Non-pigmented ciliary epithelial cell (primary cell): ENCODE measurements around the gene TRIM51.
"Not testable (repeated sequence)": the region's sequence is repeated elsewhere in the genome, so short reads cannot be mapped to it uniquely, and the experiment has no call there.

ENCODE experiments used
- DNase-seq: peaks from one replicate; pipeline ENCODE4 v3.0.0-alpha.2; 2010; ENCODE audit warnings: low read depth

Gene TRIM51

GRCh38 chr11:55882997-55883396 lies at the start of gene TRIM51:
Gene TRIM51, plus strand, starts transcription at chr11:55883297. Its CDS starts 2,132 bp downstream, at chr11:55885429.
- not testable (repeated sequence) for DNase-seq

- no peak for DNase-seq
These were observed 44.6 kb upstream of the TRIM51 start, which contains the start of gene OR5D16 for GRCh38 chr11:55838452-55838851. Gene OR5D16, plus strand, starts transcription at chr11:55838752. Its CDS starts 0 bp downstream, at chr11:55838752.

GRCh38 chr11:55847453-55847852 lies 35.6 kb upstream of the TRIM51 start:
- DNase-seq: no peak

- DNase-seq: no peak
These were observed 34.1 kb upstream of the TRIM51 start for GRCh38 chr11:55849037-55849436.

- no peak for DNase-seq
These were observed 31.0 kb upstream of the TRIM51 start for GRCh38 chr11:55852141-55852540.

- no peak for DNase-seq
These were observed 28.4 kb upstream of the TRIM51 start for GRCh38 chr11:55854704-55855103.

- not testable (repeated sequence) for DNase-seq
These were observed 15.7 kb upstream of the TRIM51 start for GRCh38 chr11:55867354-55867753.

- DNase-seq: not testable (repeated sequence)
These were observed 10.4 kb upstream of the TRIM51 start for GRCh38 chr11:55872731-55873130.

- not testable (repeated sequence) for DNase-seq
These were observed 10.0 kb upstream of the TRIM51 start for GRCh38 chr11:55873146-55873545.

- not testable (repeated sequence) for DNase-seq
These were observed 1.9 kb downstream of the TRIM51 start for GRCh38 chr11:55884995-55885394.

- DNase-seq: not testable (repeated sequence)
These were observed 2.4 kb downstream of the TRIM51 start for GRCh38 chr11:55885481-55885880.

GRCh38 chr11:55895216-55895615 lies 12.1 kb downstream of the TRIM51 start:
- no peak for DNase-seq

GRCh38 chr11:55902308-55902707 lies 19.2 kb downstream of the TRIM51 start:
- DNase-seq: no peak

- no peak for DNase-seq
These were observed 31.4 kb downstream of the TRIM51 start, which contains the start of gene OR5W2 for GRCh38 chr11:55914482-55914881. Gene OR5W2, minus strand, starts transcription at chr11:55914582. Its CDS starts 0 bp downstream, at chr11:55914582.

- DNase-seq: no peak
These were observed 37.4 kb downstream of the TRIM51 start for GRCh38 chr11:55920537-55920936.

- DNase-seq: no peak
These were observed 53.2 kb downstream of the TRIM51 start, which contains the start of gene OR5I1 for GRCh38 chr11:55936300-55936699. Gene OR5I1, minus strand, starts transcription at chr11:55936400. Its CDS starts 0 bp downstream, at chr11:55936400.
